NCI-H2196 (cell line): ENCODE measurements around the gene RGS19.

ENCODE experiments used
- DNase-seq: peaks from one replicate; lab custom pipeline; 2025; ENCODE audit not compliant: unreplicated experiment; lab: John Stamatoyannopoulos, UW

Gene RGS19

DNA sequence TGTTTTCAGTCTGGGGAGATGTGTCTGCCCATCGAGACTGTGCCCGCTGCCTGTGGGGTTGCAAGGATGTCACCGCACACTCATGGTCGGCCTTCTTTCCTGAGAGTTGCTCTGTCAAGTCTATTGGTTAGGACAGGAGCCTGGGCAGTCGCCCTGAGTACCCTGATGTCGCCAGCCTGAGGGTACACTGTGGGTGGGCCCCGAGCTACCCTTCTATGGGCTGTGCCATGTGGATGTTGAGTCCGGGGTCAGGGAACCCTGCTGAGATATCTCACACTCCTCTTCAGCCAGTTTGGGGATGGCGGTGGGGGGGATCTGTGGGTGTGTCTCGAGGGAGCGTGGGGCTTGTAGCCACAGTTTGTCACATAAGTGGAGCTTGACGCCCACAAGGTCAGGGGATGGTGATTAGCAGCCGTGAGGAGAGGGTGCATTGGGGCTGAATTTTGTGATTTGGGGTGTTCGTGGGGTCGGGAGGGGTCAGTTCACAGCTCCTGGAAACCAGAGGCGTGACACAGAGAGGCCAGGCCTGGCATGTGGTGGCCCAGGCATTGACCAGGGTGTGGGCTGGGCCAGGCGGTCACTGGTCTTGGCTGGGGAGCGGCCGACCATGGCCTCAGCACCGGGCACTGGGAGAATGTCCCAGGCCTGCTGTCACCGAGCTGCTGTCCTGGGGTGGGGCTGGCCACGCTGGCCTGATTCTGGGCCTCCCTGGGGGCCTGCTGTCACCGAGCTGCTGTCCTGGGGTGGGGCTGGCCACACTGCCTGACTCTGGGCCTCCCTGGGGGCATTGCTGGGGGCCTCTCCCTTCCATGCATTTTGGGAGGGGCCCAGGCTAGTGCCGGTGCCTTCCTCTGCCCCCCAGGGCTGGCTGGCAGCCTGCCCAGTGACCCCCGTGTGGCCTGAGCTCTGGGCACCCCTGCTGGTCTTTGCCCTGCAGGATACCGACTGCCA is 29.7 kb upstream of the RGS19 start:
- DNase-seq, result no peak

- DNase-seq, result no peak
Measured at GRCh38 chr20:64107736-64108457, 28.6 kb upstream of the RGS19 start.

DNA sequence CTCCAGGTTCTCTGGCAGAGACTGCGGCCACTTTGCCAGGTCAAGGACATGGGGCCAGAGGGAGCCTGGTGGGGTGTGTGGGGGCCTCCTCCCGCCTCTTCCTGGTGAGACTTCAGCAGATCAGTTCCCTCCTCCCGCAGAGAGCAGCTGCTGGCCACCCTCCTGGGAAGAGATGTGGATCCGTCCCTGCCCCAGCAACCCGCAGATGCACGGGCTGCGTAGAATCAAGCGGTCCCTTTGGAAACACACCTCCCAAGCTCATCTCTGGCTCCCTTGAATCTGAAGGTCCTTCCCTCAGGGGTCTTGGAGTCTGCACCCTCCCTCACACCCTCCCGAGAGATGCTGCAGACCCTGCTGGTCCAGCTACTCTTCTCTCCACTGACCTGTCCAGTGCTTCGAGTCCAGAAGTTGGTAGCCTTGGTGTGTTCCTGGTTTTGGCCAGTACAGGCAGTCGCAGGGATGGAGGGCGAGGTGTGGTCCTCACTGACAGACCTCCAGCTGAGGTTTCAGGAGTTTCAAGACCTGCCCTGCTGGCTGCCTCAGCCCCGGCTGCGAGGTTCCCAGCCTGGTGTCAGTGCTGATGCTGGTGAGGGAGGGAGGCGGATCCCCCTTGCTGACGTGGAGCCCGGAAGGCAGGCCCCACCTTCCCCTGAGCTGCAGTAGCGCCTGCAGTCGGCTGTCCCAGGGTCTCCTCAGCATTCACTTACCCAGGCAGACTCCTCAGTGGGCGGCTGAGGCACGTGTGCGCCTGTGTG is 27.8 kb upstream of the RGS19 start, which contains the start of gene NPBWR2:
Gene NPBWR2, minus strand, starts transcription at position 585 of the 755 bp plus-strand sequence. CDS start 734 bp downstream, outside the sequence.
- no peak for DNase-seq

DNA sequence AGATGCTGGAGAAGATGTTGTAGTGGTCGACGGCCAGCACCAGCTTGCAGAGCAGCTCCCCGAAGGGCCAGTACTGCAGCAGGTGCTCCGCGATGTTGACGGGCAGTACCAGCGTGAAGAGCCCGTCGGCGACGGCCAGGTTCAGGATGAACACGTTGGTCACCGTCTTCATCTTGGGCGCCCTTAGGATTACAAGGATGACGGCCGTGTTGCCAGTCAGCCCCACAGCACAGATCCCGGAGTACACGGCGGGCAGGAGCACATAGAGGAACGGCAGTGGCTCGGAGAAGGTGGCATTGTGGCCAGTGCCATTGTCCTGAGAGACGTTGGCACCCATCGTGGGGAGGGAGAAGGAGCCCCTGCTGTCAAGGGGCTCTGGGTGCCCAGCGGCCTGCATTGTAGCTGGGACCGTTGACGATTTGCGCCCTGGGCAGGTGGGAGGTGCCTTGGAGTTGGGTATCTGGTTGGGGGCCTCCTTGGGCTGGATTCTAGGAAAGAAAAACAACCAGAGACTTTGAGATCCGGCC is 27.2 kb upstream of the RGS19 start:
- DNase-seq, result no peak

GRCh38 chr20:64105846-64106434 is 26.6 kb upstream of the RGS19 start:
- DNase-seq, result no peak

GRCh38 chr20:64104667-64105451 is 25.5 kb upstream of the RGS19 start:
- no peak for DNase-seq

- DNase-seq, result no peak
Measured at GRCh38 chr20:64103871-64104666, 24.8 kb upstream of the RGS19 start.

- peak; percentile 39 for DNase-seq
Measured at GRCh38 chr20:64102647-64103354, 23.5 kb upstream of the RGS19 start.

DNA sequence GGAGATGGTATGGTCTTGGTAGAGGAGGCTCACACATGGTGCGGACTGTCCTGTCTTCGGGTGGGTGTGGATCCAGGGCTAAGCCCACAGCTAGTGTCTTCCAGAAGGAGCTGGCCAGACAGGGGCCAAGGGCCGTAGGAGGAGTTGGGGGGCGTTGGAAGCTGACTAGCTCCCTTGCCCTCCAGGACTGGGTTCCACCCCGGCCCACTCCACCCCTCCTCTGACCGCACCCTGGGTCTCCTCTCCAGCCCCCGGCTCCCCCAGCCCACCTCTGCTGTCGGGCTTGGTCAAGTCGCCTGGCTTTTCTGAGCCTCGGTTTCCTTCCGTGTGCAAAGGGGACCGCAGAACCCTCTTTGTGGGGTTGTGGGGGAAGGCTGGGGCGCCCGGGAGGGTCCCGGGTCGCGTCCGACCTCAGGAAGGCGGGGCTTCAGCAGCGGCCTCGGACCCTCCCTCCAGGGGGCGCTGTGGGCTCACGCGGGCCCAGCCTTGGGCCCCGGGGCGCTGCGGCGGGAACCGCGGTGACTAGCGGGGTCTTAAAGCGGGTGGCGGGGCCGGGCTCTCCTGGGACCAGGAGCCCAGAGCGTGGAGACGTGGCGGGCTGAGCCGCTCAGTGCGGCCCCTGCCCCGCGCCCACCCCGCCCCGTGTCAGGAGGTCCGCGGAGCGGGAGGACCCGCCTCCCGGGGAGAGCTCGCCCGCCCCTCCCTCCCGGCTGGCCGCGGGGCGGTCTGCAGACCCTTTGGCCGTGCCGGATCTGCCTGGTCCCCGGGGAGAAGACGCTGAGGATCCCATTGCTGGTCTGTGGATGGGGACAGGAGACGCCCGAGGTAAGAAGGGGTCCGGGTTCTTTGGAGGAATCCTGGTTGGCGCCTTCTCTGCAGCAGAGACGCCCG is 22.7 kb upstream of the RGS19 start:
- DNase-seq, result peak; percentile 84

DNA sequence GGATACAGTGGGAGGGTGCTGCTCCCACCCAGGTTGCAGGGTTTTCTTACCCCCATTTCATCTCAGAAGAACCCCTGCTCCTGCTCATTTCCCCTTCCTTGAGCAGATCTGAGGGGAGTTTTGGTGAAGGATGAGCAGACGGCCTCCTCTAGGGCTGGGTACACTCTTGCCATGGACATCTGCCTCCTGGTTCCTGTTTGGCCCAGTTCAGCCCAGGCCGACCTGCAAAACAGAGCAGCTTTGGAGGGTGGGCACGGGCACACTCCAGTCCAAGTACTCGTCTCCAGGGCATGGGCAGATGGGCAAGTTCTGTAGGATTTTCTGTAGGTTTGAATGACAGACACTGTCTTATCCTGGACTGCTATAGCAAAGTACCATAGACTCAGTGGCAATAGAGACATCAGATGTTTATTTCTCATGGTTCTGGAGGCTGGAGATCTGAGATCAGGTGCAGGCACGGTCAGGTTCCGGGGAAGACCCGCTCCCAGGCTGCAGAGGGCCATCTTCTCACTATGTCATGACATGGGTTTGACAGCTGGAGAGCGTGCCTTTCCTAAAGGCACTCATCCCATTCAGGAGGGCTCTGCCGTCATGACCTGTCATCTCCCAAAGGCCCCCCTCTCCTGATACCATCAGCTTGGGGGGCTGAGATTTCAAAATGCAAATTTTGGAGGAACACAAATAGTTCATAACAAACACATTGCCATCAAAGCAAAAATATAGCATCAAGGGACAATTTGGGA is 21.8 kb upstream of the RGS19 start:
- no peak for DNase-seq

DNA sequence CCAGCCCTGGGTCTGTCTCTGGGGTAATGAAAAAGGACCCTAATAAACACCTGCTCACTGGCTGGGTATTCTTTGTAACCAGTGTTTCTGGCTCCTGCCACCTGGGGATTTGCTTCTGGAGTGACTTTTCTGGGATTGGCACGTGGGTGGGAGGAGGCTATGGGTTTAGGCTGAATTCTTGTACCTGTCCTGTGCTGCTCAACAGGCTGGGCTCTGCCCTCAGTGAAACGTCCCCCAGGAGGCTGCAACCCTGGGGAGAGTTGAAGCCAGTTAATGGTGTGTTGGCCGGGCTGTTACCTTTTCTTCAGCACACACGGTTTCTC is 21.2 kb upstream of the RGS19 start:
- no peak for DNase-seq

DNA sequence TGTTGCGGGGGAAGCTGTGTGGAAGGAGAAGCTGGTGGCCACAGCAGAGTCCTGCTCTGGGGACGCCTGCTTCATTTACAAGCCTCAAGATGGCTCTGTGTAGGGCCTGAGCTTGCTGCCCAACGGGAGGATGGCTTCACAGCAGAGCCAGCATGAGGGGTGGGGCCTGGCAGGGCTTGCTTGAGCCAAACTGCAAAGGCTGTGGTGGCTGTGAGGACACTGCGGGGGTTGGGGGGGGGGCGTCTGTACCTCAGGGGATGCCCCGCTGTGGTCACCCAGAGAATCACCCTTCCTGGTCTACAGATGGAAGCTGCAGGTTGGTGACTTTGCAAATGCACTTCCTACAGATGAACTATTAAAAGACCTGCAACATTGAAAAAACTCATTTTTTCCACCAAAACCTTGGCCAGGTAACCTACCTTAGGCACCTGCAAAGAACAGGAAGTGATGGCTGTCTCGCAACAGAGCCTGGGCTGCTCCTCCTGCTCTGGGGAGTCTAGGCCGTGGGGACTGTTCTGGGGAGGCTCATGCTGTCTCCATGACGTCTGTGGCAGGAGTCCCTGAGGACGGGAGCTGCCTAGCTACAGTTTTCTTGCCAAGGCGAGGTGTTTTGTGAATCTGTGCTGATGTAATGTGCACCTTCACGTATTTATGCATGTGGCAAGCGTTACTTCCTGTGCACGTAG is 20.7 kb upstream of the RGS19 start:
- DNase-seq, result peak; percentile 40

DNA sequence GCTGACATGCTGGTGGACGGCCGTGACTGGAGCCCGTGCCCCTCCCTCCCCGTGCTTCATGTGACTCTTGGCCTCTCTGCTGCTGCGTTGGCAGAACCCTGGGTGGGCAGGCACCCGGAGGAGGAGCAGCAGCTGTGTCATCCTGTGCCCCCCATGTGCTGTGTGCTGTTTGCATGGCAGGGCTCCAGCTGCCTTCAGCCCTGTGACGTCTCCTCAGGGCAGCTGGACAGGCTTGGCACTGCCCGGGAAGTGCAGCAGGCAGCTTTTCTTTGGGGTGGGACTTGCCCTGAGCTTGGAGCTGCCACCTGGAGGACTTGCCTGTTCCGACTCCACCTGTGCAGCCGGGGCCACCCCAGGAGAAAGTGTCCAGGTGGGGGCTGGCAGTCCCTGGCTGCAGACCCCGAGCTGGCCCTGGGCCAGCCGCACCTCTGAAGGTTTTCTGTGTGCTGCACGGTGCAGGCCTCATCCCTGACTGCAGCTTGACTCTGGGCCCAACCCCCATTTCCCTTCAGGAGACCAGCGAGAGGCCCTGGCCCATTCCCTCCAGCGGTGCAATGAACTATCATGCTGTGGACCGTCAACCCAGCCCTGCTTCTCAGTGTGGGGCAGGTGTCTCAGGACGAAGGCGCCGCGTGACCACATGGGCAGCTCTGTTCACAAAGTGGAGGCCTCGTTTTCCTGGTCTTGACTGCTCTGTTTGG is 19.9 kb upstream of the RGS19 start:
- DNase-seq, result peak; percentile 68

- no peak for DNase-seq
Measured at GRCh38 chr20:64098471-64099013, 19.2 kb upstream of the RGS19 start.

- DNase-seq, result no peak
Measured at GRCh38 chr20:64096535-64096934, 17.2 kb upstream of the RGS19 start.
